Natural killer cell (primary cell): ENCODE data around the gene PRKAG2. TPM values are rescaled to one million over a fixed set of nuclear protein-coding genes. Genes with fewer than 3 reads are reported as not detected.

ENCODE experiments used
- ATAC-seq, 3 donors: fragments of 150-1000 bp in 2 of 3; fragments of 200-7000 bp in 1 of 3; cut with Tn5 transposase; 1 replicate in 1 of 3; 2 replicates in 2 of 3; pipeline ENCODE4 v1.10.0; 2021; ENCODE audit warnings: mild to moderate bottlenecking in 2 of 3, moderate library complexity in 2 of 3
- DNase-seq, 2 donors: peaks; one replicate each; pipeline versions ENCODE4 v3.0.0 to v3.0.0-alpha.2; 2013 to 2021; ENCODE audit warnings: mixed read lengths in 1 of 2
- H3K27ac ChIP-seq: one replicate; pipeline ENCODE4 v1.5.1; 2013; ENCODE audit warnings: mild to moderate bottlenecking, low read length
- H3K27me3 ChIP-seq: one replicate; pipeline ENCODE4 v1.6.1; 2013; ENCODE audit warnings: low read length; ENCODE audit not compliant: control insufficient read depth, insufficient read depth
- H3K36me3 ChIP-seq: one replicate; pipeline ENCODE4 v1.6.1; 2013; ENCODE audit warnings: low read length; ENCODE audit not compliant: control insufficient read depth, insufficient read depth
- H3K4me1 ChIP-seq: one replicate; pipeline ENCODE4 v1.6.1; 2013; ENCODE audit warnings: low read length; ENCODE audit not compliant: control insufficient read depth, insufficient read depth
- H3K4me3 ChIP-seq: one replicate; pipeline ENCODE4 v1.5.1; 2013; ENCODE audit warnings: low read length
- H3K9me3 ChIP-seq: one replicate; pipeline ENCODE4 v1.6.1; 2013; ENCODE audit warnings: low read length; ENCODE audit not compliant: control insufficient read depth, insufficient read depth
- H3K27ac Mint-ChIP-seq, 2 donors: one replicate each; pipeline ENCODE4 v1.8.0; 2022; ENCODE audit warnings: mild to moderate bottlenecking in 2 of 2, mixed read lengths in 2 of 2, moderate library complexity in 1 of 2
- H3K27me3 Mint-ChIP-seq, 2 donors: one replicate each; pipeline ENCODE4 v1.8.0; 2022; ENCODE audit warnings: low read depth in 2 of 2, mixed read lengths in 2 of 2
- H3K36me3 Mint-ChIP-seq: one replicate; pipeline ENCODE4 v1.8.0; 2022; ENCODE audit warnings: mixed read lengths
- H3K4me1 Mint-ChIP-seq, 2 donors: one replicate each; pipeline ENCODE4 v1.8.0; 2022; ENCODE audit warnings: mixed read lengths in 2 of 2
- H3K4me3 Mint-ChIP-seq: one replicate; pipeline ENCODE4 v1.8.0; 2022; ENCODE audit warnings: mild to moderate bottlenecking, moderate library complexity, mixed read lengths
- H3K9me3 Mint-ChIP-seq, 2 donors: one replicate each; pipeline ENCODE4 v1.8.0; 2022; ENCODE audit warnings: mixed read lengths in 2 of 2
- WGBS: methylation state at CpG from one replicate; pipeline ENCODE4 v1.1.7; 2013; ENCODE audit warnings: missing lambda C conversion rate; ENCODE audit not compliant: insufficient coverage; 5-methylcytosine and 5-hydroxymethylcytosine counted together
- intact Hi-C: fragments of 100-400 bp; cut with micrococcal nuclease; formaldehyde crosslinking; loops from one replicate; pipeline ENCODE4 v1.14.2; 2022
- total RNA-seq, 4 donors: library from RNA; stranded (reverse); fragments of 120-200 nt in 1 of 4; gene quantifications; one replicate each; pipeline versions ENCODE4 v1.2.3 to v1.2.4, GENCODE V29; 2013 to 2022
- TF ChIP-seq, protein P1 (sequence below): fragments of 200-600 bp; IDR thresholded peaks from one replicate; pipeline ENCODE4 v1.8.0; 2022; ENCODE audit warnings: antibody characterized with exemption

The PRKAG2 gene
- total RNA-seq, 3 donors from 2014 or later (not counting 1 experiment from before 2014, with no cell fraction given): 42.6 to 66.5 (median 64.4) TPM

DNA sequence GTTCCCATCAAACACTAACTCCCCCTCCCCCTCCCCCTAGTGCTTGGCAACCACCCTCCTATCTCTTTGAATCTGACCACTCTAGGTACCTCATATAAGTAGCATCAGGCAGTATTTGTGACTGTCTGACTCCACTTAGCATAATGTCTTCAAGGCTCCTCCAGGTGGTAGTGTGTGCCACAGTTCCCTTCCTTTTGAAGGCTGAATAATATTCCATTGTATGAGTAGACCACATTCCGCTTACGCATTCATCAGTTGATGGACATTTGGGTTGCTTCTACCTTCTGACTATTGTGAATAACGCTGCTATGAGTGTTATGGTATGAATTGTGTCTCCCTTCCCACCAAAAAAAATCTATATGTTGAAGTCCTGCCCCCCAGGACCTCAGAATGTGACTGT is 89.6 kb downstream of the PRKAG2 start:
- Mint-ChIP-seq H3K27ac (peak overlapping the region in 1 of 2 donors; percentile 51), H3K4me1 (peaks cover 22 to 54% of the 10 kb centered on the region in 2 donors), H3K4me3 (no peak overlapping the region), H3K27me3 (no peaks in the 10 kb centered on the region), H3K9me3 (no peaks in the 10 kb centered on the region), H3K36me3 (no peaks in the 10 kb centered on the region)
- Histone ChIP-seq H3K36me3 (peaks cover 3% of the 10 kb centered on the region), H3K4me3 (no peak overlapping the region), H3K9me3 (no peaks in the 10 kb centered on the region), H3K4me1 (peaks cover 10% of the 10 kb centered on the region), H3K27me3 (no peaks in the 10 kb centered on the region), H3K27ac (no peak overlapping the region)
- DNase-seq (no peak), ATAC-seq (no peak)
- WGBS: 93% methylated on average over 3 of the region's 3 CpGs
- TF ChIP-seq, protein P1, sequence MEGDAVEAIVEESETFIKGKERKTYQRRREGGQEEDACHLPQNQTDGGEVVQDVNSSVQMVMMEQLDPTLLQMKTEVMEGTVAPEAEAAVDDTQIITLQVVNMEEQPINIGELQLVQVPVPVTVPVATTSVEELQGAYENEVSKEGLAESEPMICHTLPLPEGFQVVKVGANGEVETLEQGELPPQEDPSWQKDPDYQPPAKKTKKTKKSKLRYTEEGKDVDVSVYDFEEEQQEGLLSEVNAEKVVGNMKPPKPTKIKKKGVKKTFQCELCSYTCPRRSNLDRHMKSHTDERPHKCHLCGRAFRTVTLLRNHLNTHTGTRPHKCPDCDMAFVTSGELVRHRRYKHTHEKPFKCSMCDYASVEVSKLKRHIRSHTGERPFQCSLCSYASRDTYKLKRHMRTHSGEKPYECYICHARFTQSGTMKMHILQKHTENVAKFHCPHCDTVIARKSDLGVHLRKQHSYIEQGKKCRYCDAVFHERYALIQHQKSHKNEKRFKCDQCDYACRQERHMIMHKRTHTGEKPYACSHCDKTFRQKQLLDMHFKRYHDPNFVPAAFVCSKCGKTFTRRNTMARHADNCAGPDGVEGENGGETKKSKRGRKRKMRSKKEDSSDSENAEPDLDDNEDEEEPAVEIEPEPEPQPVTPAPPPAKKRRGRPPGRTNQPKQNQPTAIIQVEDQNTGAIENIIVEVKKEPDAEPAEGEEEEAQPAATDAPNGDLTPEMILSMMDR: no peak
- intact Hi-C loops: no loop called here

GRCh38 chr7:151786936-151787335 is 90.0 kb downstream of the PRKAG2 start:
- DNase-seq: no peak
- Histone ChIP-seq H3K36me3 (peaks cover 3% of the 10 kb centered on the region), H3K4me1 (peaks cover 10% of the 10 kb centered on the region), H3K27me3 (no peaks in the 10 kb centered on the region), H3K9me3 (no peaks in the 10 kb centered on the region), H3K4me3 (no peak overlapping the region), H3K27ac (no peak overlapping the region)
- Mint-ChIP-seq H3K27ac (peak overlapping the region in 1 of 2 donors; percentile 51), H3K4me1 (peaks cover 22 to 53% of the 10 kb centered on the region in 2 donors), H3K36me3 (no peaks in the 10 kb centered on the region), H3K27me3 (no peaks in the 10 kb centered on the region), H3K4me3 (no peak overlapping the region), H3K9me3 (no peaks in the 10 kb centered on the region)
- TF ChIP-seq, protein P1: no peak
- 41% methylated on average over 5 of the region's 5 CpGs for WGBS
- intact Hi-C loops: no loop called here
- no peak for ATAC-seq

DNA sequence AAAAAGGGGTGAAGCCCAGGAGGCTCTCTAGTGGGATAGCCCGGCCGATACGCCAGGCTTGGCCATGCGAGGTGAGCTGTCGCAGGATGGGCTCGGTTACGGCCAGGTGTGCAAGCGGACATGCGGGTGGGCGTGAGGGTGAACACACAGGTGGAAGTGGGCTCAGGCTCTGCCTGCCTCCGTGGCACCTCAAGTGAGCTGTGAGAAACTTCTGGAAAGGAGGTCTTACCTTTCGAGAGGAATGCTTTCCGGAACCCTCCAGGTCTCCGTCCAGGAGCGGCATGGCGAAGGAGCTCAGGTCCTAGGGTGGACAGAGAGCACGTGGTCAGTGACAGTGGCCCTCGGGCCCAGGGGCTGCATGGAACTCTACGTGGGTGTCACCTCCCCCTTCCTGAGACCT is 90.7 kb downstream of the PRKAG2 start:
- no peaks in the 10 kb centered on the region for H3K9me3 ChIP-seq
- Mint-ChIP-seq H3K27me3 (no peaks in the 10 kb centered on the region), H3K9me3 (no peaks in the 10 kb centered on the region), H3K27ac (no peak overlapping the region), H3K36me3 (no peaks in the 10 kb centered on the region), H3K4me3 (no peak overlapping the region), H3K4me1 (peaks cover 22 to 46% of the 10 kb centered on the region in 2 donors)
- ATAC-seq: no peak
- no peak for DNase-seq
- TF ChIP-seq, protein P1: no peak
- peaks cover 10% of the 10 kb centered on the region for H3K4me1 ChIP-seq
- H3K4me3 ChIP-seq: no peak overlapping the region
- intact Hi-C loops: no loop called here
- 95% methylated on average over 19 of the region's 19 CpGs for WGBS
- H3K36me3 ChIP-seq: peaks cover 3% of the 10 kb centered on the region
- H3K27ac ChIP-seq: no peak overlapping the region
- H3K27me3 ChIP-seq: no peaks in the 10 kb centered on the region

DNA sequence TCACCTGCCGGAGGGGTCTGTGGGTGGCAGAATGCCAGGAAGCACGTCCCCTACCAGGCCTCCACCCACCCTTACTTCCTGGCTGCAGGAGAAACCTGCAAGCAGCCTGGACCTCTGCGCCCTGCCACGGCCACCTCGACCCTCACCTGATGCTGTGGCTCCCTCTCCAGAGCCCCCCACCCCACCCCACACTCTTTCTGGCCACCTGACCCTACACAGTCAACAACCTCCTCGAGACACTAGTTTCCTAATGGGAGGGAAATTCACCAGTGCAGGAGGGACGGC is 91.3 kb downstream of the PRKAG2 start:
- peaks cover 10% of the 10 kb centered on the region for H3K4me1 ChIP-seq
- no peaks in the 10 kb centered on the region for H3K9me3 Mint-ChIP-seq
- TF ChIP-seq, protein P1: no peak
- no peaks in the 10 kb centered on the region for H3K27me3 Mint-ChIP-seq
- WGBS: 87% methylated on average over 7 of the region's 7 CpGs
- no peak overlapping the region for H3K27ac ChIP-seq
- no peaks in the 10 kb centered on the region for H3K36me3 Mint-ChIP-seq
- peaks cover 3% of the 10 kb centered on the region for H3K36me3 ChIP-seq
- no peak overlapping the region for H3K27ac Mint-ChIP-seq
- no peaks in the 10 kb centered on the region for H3K27me3 ChIP-seq
- DNase-seq (no peak), ATAC-seq (no peak)
- H3K9me3 ChIP-seq: no peaks in the 10 kb centered on the region
- no peak overlapping the region for H3K4me3 Mint-ChIP-seq
- no peak overlapping the region for H3K4me3 ChIP-seq
- intact Hi-C loops: no loop called here
- H3K4me1 Mint-ChIP-seq: peaks cover 22 to 46% of the 10 kb centered on the region in 2 donors
